ENCODE results near the gene CCL16. TPM values are rescaled to one million over a fixed set of nuclear protein-coding genes. Genes with fewer than 3 reads are reported as not detected.

Gene CCL16
- total and polyA plus RNA-seq, 4 donors, result 0.14 to 0.20 (median 0.18) TPM; not detected in 1

- Histone ChIP-seq H3K27ac (ENCODE audit: low read depth in 1 of 2, low read length in 1 of 2) (no peak overlapping the region), H3K9ac (ENCODE audit: insufficient read depth in 1 of 2, low read length in 2 of 2) (no peak overlapping the region), H3K4me1 (ENCODE audit: control insufficient read depth in 5 of 5, insufficient read depth in 5 of 5, low read length in 5 of 5) (peaks cover 0 to 15% (median 0%) of the 10 kb centered on the region in 5 donors), H3K9me3 (ENCODE audit: control insufficient read depth in 4 of 4, insufficient read depth in 3 of 4, low read length in 3 of 4) (peaks cover 0 to 4% (median 0%) of the 10 kb centered on the region in 4 donors), H3K36me3 (ENCODE audit: control insufficient read depth in 4 of 4, insufficient read depth in 4 of 4, low read length in 4 of 4) (no peaks in the 10 kb centered on the region), H3K4me3 (no peak overlapping the region), H3K27me3 (ENCODE audit: control insufficient read depth in 3 of 3, insufficient read depth in 3 of 3, low read length in 2 of 3) (no peaks in the 10 kb centered on the region)
- TF ChIP-seq CTCF (IDR thresholded peaks at IDR 0.05; ENCODE audit: control extremely low read depth, extremely low read depth), result no peak
- DNase-seq (peak in 2 of 3 donors; percentile 21 to 39), ATAC-seq (ENCODE audit: insufficient read depth, low FRiP score) (no peak)
Observed at GRCh38 chr17:35988164-35988563, 6.9 kb upstream of the CCL16 start.

- H3K9ac ChIP-seq (ENCODE audit: insufficient read depth in 1 of 2, low read length in 2 of 2), result no peak within 1 kb of the TSS
- no peak for DNase-seq
- no peak within 1 kb of the TSS for H3K4me3 ChIP-seq
- H3K36me3 ChIP-seq (ENCODE audit: control insufficient read depth in 4 of 4, insufficient read depth in 4 of 4, low read length in 4 of 4), result no peaks in the 10 kb centered on the region
- no peak for TF ChIP-seq CTCF (IDR thresholded peaks at IDR 0.05; ENCODE audit: control extremely low read depth, extremely low read depth)
- H3K9me3 ChIP-seq (ENCODE audit: control insufficient read depth in 4 of 4, insufficient read depth in 3 of 4, low read length in 3 of 4), result peaks cover 0 to 4% (median 0%) of the 10 kb centered on the region in 4 donors
- 63 to 70% methylated on average over 1 of the region's 1 CpG for WGBS, 2 donors
- ATAC-seq (ENCODE audit: insufficient read depth, low FRiP score), result no peak
- peak within 1 kb of the TSS in 1 of 2 donors; percentile 6 for H3K27ac ChIP-seq (ENCODE audit: low read depth in 1 of 2, low read length in 1 of 2)
- no peaks in the 10 kb centered on the region for H3K27me3 ChIP-seq (ENCODE audit: control insufficient read depth in 3 of 3, insufficient read depth in 3 of 3, low read length in 2 of 3)
- peaks cover 0 to 15% (median 0%) of the 10 kb centered on the region in 5 donors for H3K4me1 ChIP-seq (ENCODE audit: control insufficient read depth in 5 of 5, insufficient read depth in 5 of 5, low read length in 5 of 5)
Observed at GRCh38 chr17:35986643-35987042, 5.3 kb upstream of the CCL16 start, which contains the start of gene CCL14. Gene CCL14, minus strand, starts transcription at chr17:35986729. Its CDS starts 80 bp downstream, at chr17:35986649.

- ATAC-seq (ENCODE audit: insufficient read depth, low FRiP score), result no peak
- Histone ChIP-seq H3K27ac (ENCODE audit: low read depth in 1 of 2, low read length in 1 of 2) (no peak overlapping the region), H3K4me1 (ENCODE audit: control insufficient read depth in 5 of 5, insufficient read depth in 5 of 5, low read length in 5 of 5) (peaks cover 0 to 10% (median 0%) of the 10 kb centered on the region in 5 donors), H3K4me3 (no peak overlapping the region), H3K9ac (ENCODE audit: insufficient read depth in 1 of 2, low read length in 2 of 2) (no peak overlapping the region), H3K36me3 (ENCODE audit: control insufficient read depth in 4 of 4, insufficient read depth in 4 of 4, low read length in 4 of 4) (no peaks in the 10 kb centered on the region), H3K9me3 (ENCODE audit: control insufficient read depth in 4 of 4, insufficient read depth in 3 of 4, low read length in 3 of 4) (peaks cover 0 to 3% (median 0%) of the 10 kb centered on the region in 4 donors), H3K27me3 (ENCODE audit: control insufficient read depth in 3 of 3, insufficient read depth in 3 of 3, low read length in 2 of 3) (no peaks in the 10 kb centered on the region)
- TF ChIP-seq CTCF (IDR thresholded peaks at IDR 0.05; ENCODE audit: control extremely low read depth, extremely low read depth), result no peak
- WGBS, 2 donors, result 96 to 98% methylated on average over 6 of the region's 6 CpGs
- no peak for DNase-seq
Observed at GRCh38 chr17:35984140-35984539, 2.8 kb upstream of the CCL16 start.
